Hematopoietic multipotent progenitor cell treated with erythropoietin and hydrocortisone succinate and interleukin-3 and kit ligand, for 15 days (in vitro differentiated cells): ENCODE results near the gene ACSL1.
"Not testable (repeated sequence)": the region's sequence is repeated elsewhere in the genome, so short reads cannot be mapped to it uniquely, and the experiment has no call there.

Experiments
- DNase-seq: peaks from one replicate; pipeline ENCODE4 v3.0.0-alpha.2; 2015; ENCODE audit warnings: low spot score

Gene ACSL1

DNA sequence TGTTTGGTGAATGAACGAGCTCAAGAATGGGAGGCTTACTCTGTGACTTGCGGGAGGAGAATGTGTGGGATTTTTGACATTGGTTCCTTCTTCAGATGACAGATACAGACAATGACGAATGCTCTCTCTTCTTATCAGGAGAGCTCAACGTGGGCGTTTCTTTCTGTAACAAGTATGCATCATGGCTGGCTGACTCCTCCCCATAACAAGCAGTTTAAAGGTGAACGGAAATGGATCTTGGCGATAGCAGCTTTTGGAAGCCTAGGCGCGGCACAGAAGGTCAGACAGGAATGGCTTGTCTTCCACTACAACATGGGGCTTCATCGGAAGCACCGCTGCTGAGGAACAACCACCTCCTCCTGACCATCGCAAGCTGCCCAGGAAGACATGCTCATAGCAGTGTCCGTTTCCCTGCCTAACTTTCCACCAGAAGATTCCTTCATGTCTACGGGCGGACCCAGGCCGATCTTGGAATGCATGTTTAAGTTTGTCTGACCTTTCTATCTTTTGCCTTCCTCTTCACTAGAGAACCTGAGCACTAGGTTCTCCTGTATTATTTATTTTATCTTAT is 18.3 kb upstream of the ACSL1 start:
- DNase-seq: peak; percentile 39

DNA sequence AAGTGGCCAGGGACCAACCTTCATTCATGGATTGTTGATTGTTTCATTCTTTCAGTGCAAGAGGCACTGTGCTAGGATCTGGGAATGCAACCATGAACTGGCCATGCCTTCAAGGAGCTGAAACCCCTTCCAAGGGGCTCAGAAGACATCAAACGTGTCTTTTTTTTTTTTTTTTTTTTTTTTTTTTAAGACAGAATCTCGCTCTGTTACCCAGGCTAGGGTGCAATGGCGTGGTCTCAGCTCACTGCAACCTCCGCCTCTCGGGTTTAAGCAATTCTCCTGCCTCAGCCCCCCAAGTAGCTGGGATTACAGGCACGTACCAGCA is 13.3 kb upstream of the ACSL1 start:
- DNase-seq: not testable (repeated sequence)

DNA sequence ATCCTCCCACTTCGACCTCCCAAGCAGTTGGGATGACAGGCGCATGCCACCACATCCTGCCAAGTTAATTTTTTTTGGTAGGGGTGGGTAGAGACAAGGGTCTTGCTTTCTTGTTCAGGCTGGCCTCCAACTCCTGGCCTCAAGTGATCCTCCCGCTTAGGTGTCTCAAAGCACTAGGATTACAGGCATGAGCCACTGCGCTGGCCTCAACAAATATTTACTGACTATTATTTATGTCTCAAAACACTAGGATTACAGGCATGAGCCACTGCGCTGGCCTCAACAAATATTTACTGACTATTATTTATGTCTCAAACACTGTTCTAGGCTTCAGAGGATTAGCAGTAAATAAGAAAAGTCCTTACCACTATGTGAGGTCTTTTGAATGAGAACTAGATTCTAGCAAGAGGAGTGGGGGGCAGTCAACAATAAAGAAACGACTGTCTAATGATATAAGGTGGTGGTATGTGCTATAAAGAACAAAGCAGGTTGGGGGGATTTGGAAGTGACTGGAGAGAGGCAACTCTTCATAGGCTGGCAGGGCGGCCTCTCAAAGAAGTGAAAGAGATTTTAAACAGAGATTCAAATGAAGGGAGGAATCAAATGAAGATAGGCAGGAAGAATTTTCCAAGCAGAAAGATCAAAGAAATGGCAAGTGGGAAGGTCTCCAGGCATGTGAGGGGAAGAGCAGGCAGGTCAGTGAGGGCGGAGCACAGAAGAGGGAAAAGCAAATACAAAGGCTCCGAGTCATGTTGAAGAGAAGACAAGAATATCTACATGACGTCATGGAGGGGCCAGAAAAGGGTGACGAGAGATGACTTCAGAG is 12.7 kb upstream of the ACSL1 start:
- no peak for DNase-seq

- no peak for DNase-seq
These were observed 10.8 kb upstream of the ACSL1 start for GRCh38 chr4:184836613-184837012.

DNA sequence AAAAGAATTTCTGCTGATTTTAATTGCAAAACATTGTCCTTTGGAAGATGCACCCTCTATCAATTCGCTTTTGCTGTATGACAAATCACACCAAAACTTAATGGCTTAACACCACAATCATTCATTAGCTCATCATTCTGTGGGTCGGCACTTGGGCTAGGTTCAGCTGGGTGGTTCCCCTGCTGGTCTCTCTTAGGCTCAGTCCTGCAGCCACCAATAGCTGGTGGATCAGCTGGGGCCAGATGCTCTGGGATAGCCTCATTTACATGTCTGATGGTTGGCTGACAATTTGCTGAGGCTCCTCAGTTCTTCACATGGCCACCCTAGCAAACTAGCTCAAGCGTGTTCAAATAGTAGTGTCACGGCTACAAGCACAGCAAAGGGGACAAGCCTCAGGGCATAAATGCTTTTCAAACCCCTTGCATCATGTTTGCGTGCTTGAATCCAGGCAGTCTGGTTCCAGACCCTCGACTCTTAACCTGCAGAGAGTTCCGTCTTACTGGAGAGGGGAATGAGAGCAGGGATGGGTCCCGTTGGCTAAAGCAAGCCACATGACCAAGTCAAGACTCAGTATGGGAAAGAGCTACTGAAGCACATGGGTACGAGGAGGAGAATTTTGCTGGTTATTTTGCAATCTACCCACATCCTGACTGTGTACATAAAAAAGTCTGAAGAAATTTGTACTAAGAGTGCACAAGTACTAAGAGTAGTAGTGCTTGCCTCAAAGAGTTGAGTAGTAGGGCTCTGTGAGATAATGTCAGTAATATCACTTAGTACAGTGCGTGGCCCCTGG is 7.5 kb upstream of the ACSL1 start:
- no peak for DNase-seq

DNA sequence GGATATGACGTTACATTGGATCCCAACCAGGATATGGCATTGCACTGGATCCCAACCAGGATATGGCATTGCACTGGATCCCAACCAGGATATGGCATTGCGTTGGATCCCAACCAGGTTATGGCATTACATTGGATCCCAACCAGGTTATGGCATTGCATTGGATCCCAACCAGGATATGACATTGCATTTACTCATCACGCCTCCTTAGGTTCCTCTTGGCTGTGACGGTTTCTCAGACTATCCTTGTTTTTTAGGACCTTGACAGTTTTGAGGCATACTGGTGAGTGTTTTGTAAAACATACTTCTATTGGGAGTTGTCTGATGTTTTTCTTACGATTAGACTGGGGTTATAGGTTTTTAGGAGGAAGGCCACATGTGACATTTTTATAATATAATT is 5.4 kb upstream of the ACSL1 start:
- no peak for DNase-seq

GRCh38 chr4:184826691-184827270 is 1.0 kb upstream of the ACSL1 start:
- DNase-seq: no peak

- DNase-seq: no peak
These were observed 450 bp downstream of the ACSL1 start for GRCh38 chr4:184825141-184825895.

- DNase-seq: no peak
These were observed 1.0 kb downstream of the ACSL1 start for GRCh38 chr4:184824776-184825084.

DNA sequence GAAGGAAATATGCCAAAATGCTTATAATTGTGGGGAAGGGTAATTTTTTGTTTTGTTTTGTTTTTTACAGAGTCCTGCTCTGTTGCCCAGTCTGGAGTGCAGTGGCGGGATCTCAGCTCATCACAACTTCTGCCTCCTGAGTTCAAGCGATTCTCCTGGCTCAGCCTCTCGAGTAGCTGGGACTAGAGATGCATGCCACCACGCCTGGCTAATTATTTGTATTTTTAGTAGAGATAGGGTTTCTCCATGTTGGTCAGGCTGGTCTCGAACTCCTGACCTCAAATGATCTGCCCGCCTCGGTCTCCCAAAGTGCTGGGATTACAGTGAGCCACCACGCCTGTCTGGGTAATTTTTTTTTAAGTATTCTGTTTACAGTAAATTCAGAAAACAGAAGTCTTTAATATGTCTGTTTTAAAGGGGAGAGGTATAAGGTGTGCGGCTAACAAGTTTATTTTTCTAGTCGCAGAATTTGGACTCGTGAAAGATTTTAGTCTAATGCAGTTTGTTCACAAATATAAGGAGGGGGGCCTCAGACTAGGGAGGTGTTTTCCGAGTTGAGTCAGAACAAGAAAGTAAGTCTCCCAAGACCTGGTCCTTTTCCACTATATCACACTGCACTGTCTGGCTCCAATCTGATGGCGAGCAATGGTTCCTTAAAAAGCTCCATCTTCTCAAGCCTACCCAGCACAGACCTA is 1.5 kb downstream of the ACSL1 start:
- no peak for DNase-seq

- peak; percentile 13 for DNase-seq
These were observed 2.8 kb downstream of the ACSL1 start for GRCh38 chr4:184823014-184823413.

- DNase-seq: no peak
These were observed 3.4 kb downstream of the ACSL1 start for GRCh38 chr4:184822356-184822755.

- DNase-seq: no peak
These were observed 4.5 kb downstream of the ACSL1 start for GRCh38 chr4:184821242-184821641.

DNA sequence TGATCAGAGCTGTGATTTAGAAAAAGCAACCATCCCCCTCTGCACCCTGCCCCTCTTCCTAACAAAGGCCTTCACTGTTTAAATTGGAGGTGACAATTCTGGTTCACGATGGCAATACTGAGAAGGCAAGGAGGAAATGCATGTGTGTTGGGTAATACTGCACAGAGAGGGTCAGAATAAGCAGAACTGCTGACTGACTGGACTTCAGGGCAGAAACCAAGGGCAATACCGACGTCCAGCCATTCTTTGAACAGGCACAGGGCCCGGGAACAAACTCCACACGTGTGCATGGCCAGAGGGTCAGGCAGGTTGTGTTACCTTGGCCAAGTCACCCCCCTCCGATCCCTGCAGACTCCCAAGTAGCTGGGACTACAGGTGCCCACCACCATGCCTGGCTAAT is 6.0 kb downstream of the ACSL1 start:
- DNase-seq: no peak

DNA sequence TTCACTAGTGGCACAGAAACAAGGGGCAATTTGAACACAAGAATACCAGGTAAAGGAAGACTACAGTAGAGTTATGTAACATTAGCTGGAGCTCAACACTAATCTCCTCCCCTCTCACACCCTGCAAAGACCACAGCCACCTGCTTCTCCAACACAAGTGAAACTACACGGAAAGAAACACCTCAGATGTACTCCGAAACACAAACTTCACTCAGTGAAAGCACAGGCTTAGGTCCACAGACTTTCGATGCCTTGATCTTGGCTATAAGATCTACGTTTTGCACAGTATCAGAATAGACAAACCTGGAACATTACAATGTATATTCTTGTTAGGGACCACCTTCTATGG is 7.6 kb downstream of the ACSL1 start:
- no peak for DNase-seq

- no peak for DNase-seq
These were observed 8.1 kb downstream of the ACSL1 start for GRCh38 chr4:184817494-184818215.

DNA sequence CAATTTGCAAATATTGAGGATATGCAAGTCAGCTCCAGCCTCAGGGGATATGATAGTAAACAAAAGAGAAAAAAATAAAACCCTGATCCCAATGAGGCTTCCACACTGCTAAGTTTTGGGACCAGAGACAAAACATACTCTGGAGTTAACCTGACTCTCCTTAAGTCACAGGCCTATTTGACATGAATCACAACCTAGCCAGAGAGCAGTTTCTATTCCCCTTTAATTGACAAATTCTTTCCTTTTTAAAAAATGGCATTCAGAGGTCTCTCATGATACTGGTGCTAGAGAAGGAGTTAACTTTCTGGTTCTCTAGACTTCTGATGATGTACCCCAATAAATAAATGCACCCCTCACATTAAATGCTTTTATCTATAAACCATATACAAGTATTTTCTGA is 8.8 kb downstream of the ACSL1 start:
- DNase-seq: no peak

GRCh38 chr4:184815046-184815877 is 10.5 kb downstream of the ACSL1 start:
- peak; percentile 61 for DNase-seq

DNA sequence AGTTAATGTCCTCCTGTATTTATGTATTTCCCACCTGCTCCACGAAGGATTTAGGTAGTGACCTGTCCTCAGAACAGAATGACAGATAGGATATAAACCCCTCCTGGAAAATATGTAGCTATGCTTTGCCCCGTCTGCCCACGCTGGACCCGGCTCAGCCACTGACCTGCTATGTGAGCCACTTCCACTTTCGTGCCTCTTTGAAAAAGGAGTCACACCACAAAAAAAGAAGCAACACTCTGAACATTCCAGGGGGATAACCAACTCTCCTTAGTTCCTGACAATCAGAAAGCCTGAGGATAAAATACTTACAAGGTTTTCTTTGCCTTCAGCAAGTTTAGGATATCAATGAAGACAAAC is 11.1 kb downstream of the ACSL1 start:
- no peak for DNase-seq

GRCh38 chr4:184812651-184813181 is 13.1 kb downstream of the ACSL1 start:
- DNase-seq: no peak
